ENCODE results near the gene AHNAK. TPM values are rescaled to one million over a fixed set of nuclear protein-coding genes. Genes with fewer than 3 reads are reported as not detected.

The AHNAK gene
- total RNA-seq, 2 donors from 2014 or later = 168 to 241 TPM

DNA sequence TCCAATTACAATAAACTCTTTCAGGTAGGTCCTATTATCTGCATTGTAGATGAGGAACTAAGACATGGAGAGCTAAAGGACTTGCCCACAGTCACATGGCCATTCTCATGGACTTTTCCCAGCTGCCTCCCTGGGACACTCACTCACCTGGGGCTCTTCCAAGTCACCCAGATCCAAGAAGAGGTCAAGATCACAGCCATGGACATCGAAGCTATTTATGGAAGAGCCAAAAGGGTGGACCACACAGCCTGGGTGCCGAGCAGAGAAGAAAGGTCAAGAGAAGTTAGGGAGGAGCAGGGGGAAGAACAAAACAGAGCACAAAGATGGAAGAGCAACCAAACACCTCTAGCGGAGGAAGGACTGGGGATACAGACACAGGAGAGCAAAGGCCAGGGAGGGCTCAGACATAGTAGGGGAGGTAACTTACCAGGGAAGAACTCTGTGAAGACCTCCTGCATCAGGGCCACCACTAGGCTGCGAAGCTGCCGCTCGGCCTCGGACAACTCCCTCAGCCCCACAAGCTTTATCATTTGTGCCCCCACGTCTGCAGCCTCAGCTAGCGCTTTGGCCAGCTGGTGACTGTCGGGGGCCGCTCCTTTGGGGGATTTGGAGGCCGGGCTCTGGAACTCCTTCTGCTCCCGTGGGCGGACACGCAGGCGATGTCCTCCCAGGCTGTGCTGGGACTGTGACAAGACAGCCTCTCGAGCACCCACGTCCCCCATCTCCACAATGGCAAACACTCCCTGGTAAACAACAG is 34.5 kb upstream of the AHNAK start:
- 83 to 92% methylated on average over 13 to 18 of the region's 18 CpGs for WGBS, 2 donors
- TF ChIP-seq, protein P1, sequence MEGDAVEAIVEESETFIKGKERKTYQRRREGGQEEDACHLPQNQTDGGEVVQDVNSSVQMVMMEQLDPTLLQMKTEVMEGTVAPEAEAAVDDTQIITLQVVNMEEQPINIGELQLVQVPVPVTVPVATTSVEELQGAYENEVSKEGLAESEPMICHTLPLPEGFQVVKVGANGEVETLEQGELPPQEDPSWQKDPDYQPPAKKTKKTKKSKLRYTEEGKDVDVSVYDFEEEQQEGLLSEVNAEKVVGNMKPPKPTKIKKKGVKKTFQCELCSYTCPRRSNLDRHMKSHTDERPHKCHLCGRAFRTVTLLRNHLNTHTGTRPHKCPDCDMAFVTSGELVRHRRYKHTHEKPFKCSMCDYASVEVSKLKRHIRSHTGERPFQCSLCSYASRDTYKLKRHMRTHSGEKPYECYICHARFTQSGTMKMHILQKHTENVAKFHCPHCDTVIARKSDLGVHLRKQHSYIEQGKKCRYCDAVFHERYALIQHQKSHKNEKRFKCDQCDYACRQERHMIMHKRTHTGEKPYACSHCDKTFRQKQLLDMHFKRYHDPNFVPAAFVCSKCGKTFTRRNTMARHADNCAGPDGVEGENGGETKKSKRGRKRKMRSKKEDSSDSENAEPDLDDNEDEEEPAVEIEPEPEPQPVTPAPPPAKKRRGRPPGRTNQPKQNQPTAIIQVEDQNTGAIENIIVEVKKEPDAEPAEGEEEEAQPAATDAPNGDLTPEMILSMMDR (IDR thresholded peaks at IDR 0.05) = no peak
- TF ChIP-seq POLR2A (IDR thresholded peaks at IDR 0.05) = no peak
- ATAC-seq = no peak
- Histone ChIP-seq H3K27ac (no peak overlapping the region), H3K9me3 (no peaks in the 10 kb centered on the region), H3K4me1 (peaks cover 6% of the 10 kb centered on the region), H3K36me3 (replicated peaks in 1 of 2; ENCODE audit: insufficient read depth in 1 of 2, low read depth in 2 of 2) (peaks cover 0 to 10% of the 10 kb centered on the region in 2 donors), H3K27me3 (no peaks in the 10 kb centered on the region), H3K4me3 (no peak overlapping the region)
- DNase-seq = no peak
- intact Hi-C loops (cut with DNase I) = no loop called here

DNA sequence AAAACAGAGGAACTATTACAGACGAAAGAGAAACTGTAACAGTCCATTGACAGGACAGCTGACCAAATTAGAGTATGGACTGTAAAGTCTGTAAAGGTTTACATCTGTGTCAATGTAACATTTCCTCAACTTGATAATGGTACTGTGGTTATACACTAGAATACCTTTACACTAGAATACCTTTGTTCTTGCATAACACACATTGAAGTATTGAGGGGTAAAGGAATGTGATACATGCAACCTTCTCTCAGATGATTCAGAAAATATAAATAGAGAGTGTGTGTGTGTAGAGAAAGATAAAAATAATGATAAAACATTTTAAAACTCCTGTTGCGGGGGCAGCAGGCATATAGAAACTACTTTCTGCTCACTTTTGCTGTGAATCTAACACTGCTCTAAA is 32.6 kb upstream of the AHNAK start:
- ATAC-seq (no peak), DNase-seq (no peak)
- Histone ChIP-seq H3K36me3 (replicated peaks in 1 of 2; ENCODE audit: insufficient read depth in 1 of 2, low read depth in 2 of 2) (peaks cover 0 to 10% of the 10 kb centered on the region in 2 donors), H3K27me3 (no peaks in the 10 kb centered on the region), H3K4me3 (no peak overlapping the region), H3K27ac (no peak overlapping the region), H3K4me1 (peaks cover 24% of the 10 kb centered on the region), H3K9me3 (no peaks in the 10 kb centered on the region)
- TF ChIP-seq, protein P1 (IDR thresholded peaks at IDR 0.05) = no peak
- TF ChIP-seq POLR2A (IDR thresholded peaks at IDR 0.05) = no peak
- intact Hi-C loops (cut with DNase I) = no loop called here
- 81 to 96% methylated on average over 2 of the region's 2 CpGs for WGBS, 2 donors

DNA sequence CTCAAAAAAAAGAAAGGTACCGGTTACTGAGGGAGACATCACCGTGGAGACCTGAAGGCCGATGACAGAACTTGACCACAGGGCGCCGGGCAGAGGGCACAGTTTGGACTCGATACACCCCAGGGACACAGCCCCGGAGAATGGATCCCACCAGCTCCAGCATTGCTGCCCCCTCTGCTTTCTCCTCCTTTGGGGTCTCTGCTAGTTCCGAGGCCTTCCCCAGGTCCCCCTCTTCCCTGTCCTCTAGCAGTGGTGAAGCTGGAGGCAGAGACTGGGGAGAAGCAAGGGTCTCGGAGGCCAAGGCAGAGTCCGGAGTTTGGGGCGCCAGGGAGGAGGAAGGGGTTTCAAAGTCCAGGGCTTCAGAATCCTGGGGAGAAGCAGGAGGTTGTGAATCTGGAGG is 31.9 kb upstream of the AHNAK start:
- intact Hi-C loops (cut with DNase I) = no loop called here
- no peak for DNase-seq
- 94 to 95% methylated on average over 11 of the region's 11 CpGs for WGBS, 2 donors
- Histone ChIP-seq H3K27me3 (no peaks in the 10 kb centered on the region), H3K27ac (no peak overlapping the region), H3K4me3 (no peak overlapping the region), H3K9me3 (no peaks in the 10 kb centered on the region), H3K4me1 (peaks cover 24% of the 10 kb centered on the region), H3K36me3 (replicated peaks in 1 of 2; ENCODE audit: insufficient read depth in 1 of 2, low read depth in 2 of 2) (peaks cover 0 to 10% of the 10 kb centered on the region in 2 donors)
- TF ChIP-seq, protein P1 (IDR thresholded peaks at IDR 0.05) = no peak
- no peak for TF ChIP-seq POLR2A (IDR thresholded peaks at IDR 0.05)
- no peak for ATAC-seq

DNA sequence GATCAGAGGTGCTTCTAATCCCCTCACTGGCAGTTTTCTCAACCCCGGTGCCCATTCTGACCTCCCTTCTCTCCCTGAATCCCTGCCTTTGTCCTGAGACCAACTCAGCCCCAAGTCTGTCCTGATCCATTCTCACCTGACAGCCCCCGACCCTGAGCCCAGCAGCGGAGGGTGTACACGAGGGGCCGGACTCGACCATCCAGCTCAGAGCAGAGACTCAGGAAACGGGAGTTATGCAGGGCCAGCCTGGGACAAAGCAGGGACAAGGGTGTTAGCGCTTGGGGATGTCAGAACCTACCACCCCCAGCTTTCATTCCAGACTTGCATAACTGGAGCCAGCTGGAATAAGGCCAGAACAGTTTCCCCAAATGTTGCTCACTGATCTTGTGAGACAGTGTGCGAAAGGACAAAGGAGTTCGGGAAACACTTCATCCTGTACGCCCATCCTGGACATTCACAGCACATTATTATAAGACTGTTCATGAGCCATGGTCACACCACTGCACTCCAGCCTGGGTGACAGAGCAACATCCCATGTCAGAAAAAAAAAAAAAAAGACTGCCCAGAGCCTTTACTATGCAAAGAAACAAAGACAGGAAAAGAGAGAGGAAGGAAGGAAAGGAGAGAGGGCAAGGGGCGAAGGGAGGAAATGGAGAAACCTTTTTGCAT is 30.6 kb upstream of the AHNAK start:
- H3K4me3 ChIP-seq = no peak overlapping the region
- H3K36me3 ChIP-seq (replicated peaks in 1 of 2; ENCODE audit: insufficient read depth in 1 of 2, low read depth in 2 of 2) = peaks cover 0 to 10% of the 10 kb centered on the region in 2 donors
- peaks cover 32% of the 10 kb centered on the region for H3K4me1 ChIP-seq
- WGBS, 2 donors = 69 to 84% methylated on average over 9 to 12 of the region's 12 CpGs
- peak overlapping the region in 2 of 4 donors; percentile 38 to 91 for H3K27ac ChIP-seq
- H3K9me3 ChIP-seq = no peaks in the 10 kb centered on the region
- intact Hi-C loops (cut with DNase I) = no loop called here
- TF ChIP-seq POLR2A (IDR thresholded peaks at IDR 0.05) = no peak
- TF ChIP-seq, protein P1 (IDR thresholded peaks at IDR 0.05) = no peak
- ATAC-seq (no peak), DNase-seq (peak in 2 of 4 donors; percentile 27)
- no peaks in the 10 kb centered on the region for H3K27me3 ChIP-seq
